Ishikawa (cell line): ENCODE measurements around the gene STUM.
A peak's percentile ranks its signal among the peaks of the same experiment; 100 is the strongest.

Experiments used
- CEBPB ChIP-seq: IDR thresholded peaks from 2 replicates; pipeline ENCODE4 v1.6.1; 2012
- CREB1 ChIP-seq: IDR thresholded peaks from 2 replicates; pipeline ENCODE4 v1.6.1; 2012; ENCODE audit warnings: low read depth
- EGR1 ChIP-seq: IDR thresholded peaks from 2 replicates; pipeline ENCODE4 v1.6.1; 2012
- EP300 ChIP-seq: IDR thresholded peaks from 2 replicates; pipeline ENCODE4 v1.6.1; 2012; ENCODE audit warnings: borderline replicate concordance
- FOXM1 ChIP-seq: IDR thresholded peaks from 2 replicates; pipeline ENCODE4 v1.6.1; 2012; ENCODE audit warnings: low read depth, borderline replicate concordance
- MAX ChIP-seq: IDR thresholded peaks from 2 replicates; pipeline ENCODE4 v1.6.1; 2012
- NFIC ChIP-seq: IDR thresholded peaks from 2 replicates; pipeline ENCODE4 v1.6.1; 2012
- RAD21 ChIP-seq: IDR thresholded peaks from 2 replicates; pipeline ENCODE4 v1.6.1; 2012; ENCODE audit warnings: low read depth
- REST ChIP-seq: IDR thresholded peaks from 2 replicates; pipeline ENCODE4 v1.6.1; 2012; ENCODE audit warnings: low read depth, mild to moderate bottlenecking
- TAF1 ChIP-seq: IDR thresholded peaks from 2 replicates; pipeline ENCODE4 v1.6.1; 2012; ENCODE audit warnings: low read depth, mild to moderate bottlenecking
- TCF12 ChIP-seq: IDR thresholded peaks from 2 replicates; pipeline ENCODE4 v1.6.1; 2012; ENCODE audit warnings: low read depth
- TEAD4 ChIP-seq: IDR thresholded peaks from 2 replicates; pipeline ENCODE4 v1.6.1; 2012
- USF1 ChIP-seq: IDR thresholded peaks from 2 replicates; pipeline ENCODE4 v1.6.1; 2012
- YY1 ChIP-seq: IDR thresholded peaks from 2 replicates; pipeline ENCODE4 v1.6.1; 2012; ENCODE audit warnings: low read depth
- ZBTB7A ChIP-seq: IDR thresholded peaks from 2 replicates; pipeline ENCODE4 v1.6.1; 2012; ENCODE audit warnings: low read depth

The STUM gene

GRCh38 chr1:226647719-226648118 is 99.2 kb downstream of the STUM start:
- TF ChIP-seq RAD21 (no peak), CEBPB (no peak), EP300 (no peak), NFIC (no peak), CREB1 (no peak), TCF12 (no peak), FOXM1 (no peak)

- no peak for TF ChIP-seq TAF1
- TF ChIP-seq NFIC, result no peak
- no peak for TF ChIP-seq EGR1
- no peak for TF ChIP-seq CREB1
- TF ChIP-seq FOXM1, result no peak
- no peak for TF ChIP-seq CEBPB
- no peak for TF ChIP-seq REST
- no peak for TF ChIP-seq MAX
- TF ChIP-seq EP300, result no peak
- no peak for TF ChIP-seq RAD21
- TF ChIP-seq TEAD4, result no peak
- TF ChIP-seq USF1, result no peak
- no peak for TF ChIP-seq TCF12
- no peak for TF ChIP-seq ZBTB7A
- TF ChIP-seq YY1, result no peak
Measured at GRCh38 chr1:226648421-226648820, 99.9 kb downstream of the STUM start.

GRCh38 chr1:226649244-226649643 is 100.7 kb downstream of the STUM start:
- TF ChIP-seq RAD21 (no peak), TCF12 (no peak), EP300 (no peak), ZBTB7A (no peak), YY1 (no peak), NFIC (no peak), FOXM1 (no peak), REST (no peak), CEBPB (no peak), USF1 (no peak), TEAD4 (no peak), CREB1 (no peak), MAX (no peak)

- TF ChIP-seq EGR1 (no peak), RAD21 (peak; percentile 34)
Measured at GRCh38 chr1:226649780-226650179, 101.2 kb downstream of the STUM start.

GRCh38 chr1:226650236-226650841 is 101.8 kb downstream of the STUM start:
- TF ChIP-seq EGR1, result no peak
- TF ChIP-seq CREB1, result no peak

- peak; percentile 33; the same call in 1 of the 2 replicates for TF ChIP-seq REST
- no peak for TF ChIP-seq EP300
Measured at GRCh38 chr1:226651041-226651731, 102.6 kb downstream of the STUM start.
